ENCODE data around the gene ZNF827.

DNA sequence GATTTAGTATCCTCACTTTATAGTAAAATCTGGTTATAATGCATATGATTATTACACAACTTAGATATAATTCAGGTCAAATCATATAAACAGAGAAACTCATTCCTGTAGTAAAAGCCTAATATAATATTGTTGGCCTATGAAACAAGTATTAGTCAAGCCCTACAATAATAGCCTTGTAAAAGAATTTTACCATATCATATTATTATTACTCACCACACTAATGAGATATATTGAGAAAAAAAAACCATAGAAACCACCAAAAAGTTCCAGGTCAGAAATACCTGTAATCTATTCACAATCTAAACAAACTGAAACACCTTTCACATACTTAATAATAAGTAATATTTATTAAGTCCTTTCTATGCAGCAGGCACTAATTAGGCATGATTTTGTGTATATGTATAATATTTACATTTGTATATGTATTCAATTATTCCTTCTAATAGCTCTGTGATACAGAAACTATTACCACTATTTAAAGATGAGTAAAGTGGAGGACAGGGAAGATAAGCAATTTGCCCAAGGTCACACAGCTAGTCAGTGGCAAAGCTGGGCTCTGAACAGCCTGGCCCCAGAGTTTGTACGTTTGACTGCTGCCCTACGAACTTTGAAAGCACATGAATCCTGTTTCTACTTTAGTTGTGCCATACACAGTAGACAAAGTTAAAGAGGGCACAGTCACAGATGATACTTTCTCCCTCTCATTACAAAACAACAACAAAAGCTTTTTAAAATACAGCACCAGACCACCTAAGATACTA lies 9.0 kb downstream of the ZNF827 start:
- TF ChIP-seq, protein P1, sequence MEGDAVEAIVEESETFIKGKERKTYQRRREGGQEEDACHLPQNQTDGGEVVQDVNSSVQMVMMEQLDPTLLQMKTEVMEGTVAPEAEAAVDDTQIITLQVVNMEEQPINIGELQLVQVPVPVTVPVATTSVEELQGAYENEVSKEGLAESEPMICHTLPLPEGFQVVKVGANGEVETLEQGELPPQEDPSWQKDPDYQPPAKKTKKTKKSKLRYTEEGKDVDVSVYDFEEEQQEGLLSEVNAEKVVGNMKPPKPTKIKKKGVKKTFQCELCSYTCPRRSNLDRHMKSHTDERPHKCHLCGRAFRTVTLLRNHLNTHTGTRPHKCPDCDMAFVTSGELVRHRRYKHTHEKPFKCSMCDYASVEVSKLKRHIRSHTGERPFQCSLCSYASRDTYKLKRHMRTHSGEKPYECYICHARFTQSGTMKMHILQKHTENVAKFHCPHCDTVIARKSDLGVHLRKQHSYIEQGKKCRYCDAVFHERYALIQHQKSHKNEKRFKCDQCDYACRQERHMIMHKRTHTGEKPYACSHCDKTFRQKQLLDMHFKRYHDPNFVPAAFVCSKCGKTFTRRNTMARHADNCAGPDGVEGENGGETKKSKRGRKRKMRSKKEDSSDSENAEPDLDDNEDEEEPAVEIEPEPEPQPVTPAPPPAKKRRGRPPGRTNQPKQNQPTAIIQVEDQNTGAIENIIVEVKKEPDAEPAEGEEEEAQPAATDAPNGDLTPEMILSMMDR (optimal IDR thresholded peaks at IDR 0.05 in 1 of 3, IDR thresholded peaks at IDR 0.05 in 1 of 3, conservative IDR thresholded peaks at IDR 0.05 in 1 of 3; ENCODE audit: extremely low read depth in 1 of 3, insufficient read depth in 2 of 3, low read length in 3 of 3) = no peak
- TF ChIP-seq EZH2 (IDR thresholded peaks at IDR 0.05; ENCODE audit: low read length) = no peak
